H9 (cell line): ENCODE results near the gene CAMSAP2. TPM values are rescaled to one million over a fixed set of nuclear protein-coding genes. Genes with fewer than 3 reads are reported as not detected.

Experiments
- DNase-seq: peaks from one replicate; pipeline ENCODE4 v3.0.0-alpha.2; 2017
- H2AFZ ChIP-seq: one replicate; pipeline ENCODE4 v1.6.1; 2013; ENCODE audit warnings: mild to moderate bottlenecking, low read length, control low read depth, moderate library complexity
- H2AK5ac ChIP-seq: 2 replicates; pipeline ENCODE4 v1.6.1; 2013; ENCODE audit warnings: low read length, control low read depth, mixed read lengths; ENCODE audit not compliant: insufficient read length
- H2BK120ac ChIP-seq: one replicate; pipeline ENCODE4 v1.6.1; 2013; ENCODE audit warnings: low read depth, mild to moderate bottlenecking, low read length, control low read depth, inconsistent platforms; ENCODE audit not compliant: poor library complexity, severe bottlenecking
- H2BK12ac ChIP-seq: 2 replicates; pipeline ENCODE4 v1.6.1; 2013; ENCODE audit warnings: low read length, control low read depth, mixed read lengths, low read depth; ENCODE audit not compliant: insufficient read length
- H2BK15ac ChIP-seq: 2 replicates; pipeline ENCODE4 v1.6.1; 2013; ENCODE audit warnings: low read depth, low read length, control low read depth
- H2BK20ac ChIP-seq: one replicate; pipeline ENCODE4 v1.6.1; 2013; ENCODE audit warnings: low read depth, mild to moderate bottlenecking, low read length, control low read depth, inconsistent platforms; ENCODE audit not compliant: poor library complexity, severe bottlenecking
- H2BK5ac ChIP-seq: 2 replicates; pipeline ENCODE4 v1.6.1; 2013; ENCODE audit warnings: low read length, control low read depth, mixed read lengths; ENCODE audit not compliant: insufficient read length
- H3K14ac ChIP-seq: 2 replicates; pipeline ENCODE4 v1.6.1; 2013; ENCODE audit warnings: low read length, control low read depth; ENCODE audit not compliant: insufficient read depth
- H3K18ac ChIP-seq: 2 replicates; pipeline ENCODE4 v1.6.1; 2013; ENCODE audit warnings: low read depth, mild to moderate bottlenecking, mixed read lengths, low read length, control low read depth; ENCODE audit not compliant: insufficient read length
- H3K23ac ChIP-seq: 2 replicates; pipeline ENCODE4 v1.6.1; 2013; ENCODE audit warnings: low read length, control low read depth, mixed read lengths, low read depth; ENCODE audit not compliant: insufficient read length
- H3K23me2 ChIP-seq: 2 replicates; pipeline ENCODE4 v1.6.1; 2013; ENCODE audit warnings: low read depth, mild to moderate bottlenecking, mixed read lengths, low read length, control low read depth; ENCODE audit not compliant: insufficient read length, poor library complexity, severe bottlenecking
- H3K27ac ChIP-seq: 2 replicates; pipeline ENCODE4 v1.5.1; 2013; ENCODE audit warnings: low read length, control low read depth, mixed read lengths, low read depth; ENCODE audit not compliant: insufficient read length
- H3K27me3 ChIP-seq: 2 replicates; pipeline ENCODE4 v1.6.1; 2013; ENCODE audit warnings: low read length, control low read depth, inconsistent platforms; ENCODE audit not compliant: insufficient read depth
- H3K4ac ChIP-seq: 2 replicates; pipeline ENCODE4 v1.6.1; 2013; ENCODE audit warnings: low read depth, mild to moderate bottlenecking, control low read depth, inconsistent platforms, low read length, moderate library complexity
- H3K4me1 ChIP-seq: 2 replicates; pipeline ENCODE4 v1.6.1; 2013; ENCODE audit warnings: low read length, control low read depth, inconsistent platforms; ENCODE audit not compliant: insufficient read depth
- H3K4me2 ChIP-seq: 2 replicates; pipeline ENCODE4 v1.6.1; 2013; ENCODE audit warnings: low read length, control low read depth, mixed read lengths; ENCODE audit not compliant: insufficient read length, insufficient read depth
- H3K56ac ChIP-seq: 2 replicates; pipeline ENCODE4 v1.6.1; 2013; ENCODE audit warnings: low read depth, mild to moderate bottlenecking, mixed read lengths, low read length, control low read depth; ENCODE audit not compliant: insufficient read length
- H3K79me1 ChIP-seq: 2 replicates; pipeline ENCODE4 v1.6.1; 2013; ENCODE audit warnings: low read depth, mild to moderate bottlenecking, moderate library complexity, low read length, control low read depth, inconsistent platforms; ENCODE audit not compliant: insufficient read depth, poor library complexity, severe bottlenecking
- H3K79me2 ChIP-seq: 2 replicates; pipeline ENCODE4 v1.6.1; 2013; ENCODE audit warnings: low read length, control low read depth, inconsistent platforms; ENCODE audit not compliant: insufficient read depth
- H3K9ac ChIP-seq: 2 replicates; pipeline ENCODE4 v1.6.1; 2013; ENCODE audit warnings: low read length, control low read depth, mixed read lengths; ENCODE audit not compliant: insufficient read length; ENCODE audit errors: extremely low read depth
- H3K9me3 ChIP-seq: one replicate; pipeline ENCODE4 v1.6.1; 2013; ENCODE audit warnings: low read depth, low read length, inconsistent platforms; ENCODE audit not compliant: control insufficient read depth
- H3T11ph ChIP-seq: one replicate; pipeline ENCODE4 v1.6.1; 2013; ENCODE audit warnings: mild to moderate bottlenecking, low read length, control low read depth, inconsistent platforms
- H4K20me1 ChIP-seq: one replicate; pipeline ENCODE4 v1.6.1; 2013; ENCODE audit not compliant: control insufficient read depth, insufficient read length, insufficient read depth
- H4K5ac ChIP-seq: 2 replicates; pipeline ENCODE4 v1.6.1; 2013; ENCODE audit warnings: low read depth, mild to moderate bottlenecking, mixed read lengths, low read length, control low read depth; ENCODE audit not compliant: insufficient read length
- H4K8ac ChIP-seq: replicated peaks from 2 replicates; pipeline ENCODE4 v1.6.1; 2013; ENCODE audit warnings: low read length, control low read depth, mixed read lengths, low read depth; ENCODE audit not compliant: insufficient read length
- H4K91ac ChIP-seq: 2 replicates; pipeline ENCODE4 v1.6.1; 2013; ENCODE audit warnings: low read depth, mild to moderate bottlenecking, moderate library complexity, mixed read lengths, low read length, control low read depth; ENCODE audit not compliant: insufficient read length
- H3K27ac Mint-ChIP-seq, 3 experiments: 2 replicates in 2 of 3; 3 replicates in 1 of 3; pipeline ENCODE4 v1.8.0; 2020 to 2021; ENCODE audit warnings: mixed read lengths in 3 of 3, mild to moderate bottlenecking in 1 of 3, moderate library complexity in 1 of 3
- H3K27me3 Mint-ChIP-seq: 2 replicates; pipeline ENCODE4 v1.8.0; 2021; ENCODE audit warnings: low read depth, mild to moderate bottlenecking, moderate library complexity, mixed read lengths
- H3K36me3 Mint-ChIP-seq, 3 experiments: 2 replicates in 2 of 3; 3 replicates in 1 of 3; pipeline ENCODE4 v1.8.0; 2020 to 2021; ENCODE audit warnings: low read depth in 3 of 3, mixed read lengths in 3 of 3; ENCODE audit not compliant: insufficient read depth in 1 of 3
- H3K4me1 Mint-ChIP-seq, 2 experiments: 2 replicates each; pipeline ENCODE4 v1.8.0; 2020; ENCODE audit warnings: mixed read lengths in 2 of 2
- H3K4me3 Mint-ChIP-seq, 2 experiments: 2 replicates in 1 of 2; 3 replicates in 1 of 2; pipeline ENCODE4 v1.8.0; 2020 to 2021; ENCODE audit warnings: mild to moderate bottlenecking in 2 of 2, mixed read lengths in 2 of 2, moderate library complexity in 1 of 2
- H3K9me3 Mint-ChIP-seq, 2 experiments: 2 replicates in 1 of 2; 3 replicates in 1 of 2; pipeline ENCODE4 v1.8.0; 2020; ENCODE audit warnings: mild to moderate bottlenecking in 2 of 2, mixed read lengths in 2 of 2, moderate library complexity in 1 of 2
- WGBS: extraction: QIAGEN DNeasy Blood & Tissue Kit; methylation state at CpG from one replicate; pipeline ENCODE4 v1.1.7; 2013; ENCODE audit warnings: missing lambda C conversion rate, low lambda C conversion rate, mixed read lengths; ENCODE audit not compliant: insufficient read length; ENCODE audit errors: extremely low coverage; 5-methylcytosine and 5-hydroxymethylcytosine counted together
- total RNA-seq: library from RNA; stranded (reverse); gene quantifications from 2 replicates; pipeline ENCODE4 v1.2.1, GENCODE V29; 2021
- TF ChIP-seq, protein P1 (sequence below): fragments of 200-600 bp; sonication (generic); conservative IDR thresholded peaks from 3 replicates; pipeline ENCODE4 v1.8.0; 2021; ENCODE audit warnings: antibody characterized with exemption, mild to moderate bottlenecking

Gene CAMSAP2
- total RNA-seq, 1 experiment from 2014 or later: 33.7 TPM

DNA sequence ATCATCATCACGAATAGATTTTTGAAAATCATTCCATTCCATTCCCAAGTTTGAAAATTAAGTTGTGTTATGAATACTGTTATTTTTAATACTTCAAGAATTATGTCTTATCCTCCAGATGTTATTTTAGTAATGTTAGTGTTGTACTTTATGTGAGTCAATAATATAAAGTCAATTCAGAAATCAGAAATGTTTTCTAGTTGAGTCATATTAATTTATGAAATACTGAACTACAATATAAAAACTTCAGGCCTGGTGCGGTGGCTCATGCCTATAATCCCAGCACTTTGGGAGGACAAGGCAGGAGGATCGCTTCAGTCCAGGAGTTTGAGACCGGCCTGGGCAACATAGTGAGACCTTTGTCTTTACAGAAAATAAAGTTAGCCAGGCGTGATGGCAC lies 95.7 kb downstream of the CAMSAP2 start:
- Histone ChIP-seq H3K4ac (no peak overlapping the region), H4K8ac (no peak overlapping the region), H3K14ac (no peak overlapping the region), H2BK20ac (no peak overlapping the region), H4K5ac (no peak overlapping the region), H2BK120ac (no peak overlapping the region), H3K56ac (no peak overlapping the region), H4K91ac (no peak overlapping the region), H2AK5ac (no peak overlapping the region), H2BK5ac (no peak overlapping the region), H4K20me1 (no peaks in the 10 kb centered on the region), H3K27me3 (no peaks in the 10 kb centered on the region), H3K4me2 (no peak overlapping the region), H3K4me1 (no peaks in the 10 kb centered on the region), H3K79me2 (0 out of 2 replicates have a peak, but pooled peaks cover 2% of the 10 kb centered on the region), H2BK15ac (no peak overlapping the region), H3K79me1 (no peaks in the 10 kb centered on the region), H3K18ac (no peak overlapping the region), H2AFZ (no peak overlapping the region), H3K23ac (no peak overlapping the region), H3K23me2 (no peaks in the 10 kb centered on the region), H3T11ph (no peak overlapping the region), H3K27ac (no peak overlapping the region), H2BK12ac (no peak overlapping the region), H3K9me3 (no peaks in the 10 kb centered on the region), H3K9ac (no peak overlapping the region)
- H3K4me1 Mint-ChIP-seq: no peaks in the 10 kb centered on the region
- H3K9me3 Mint-ChIP-seq: peaks cover 7 to 8% of the 10 kb centered on the region in 2 experiments; a peak in 4 of 5 replicates
- H3K4me3 Mint-ChIP-seq: no peak overlapping the region
- H3K27ac Mint-ChIP-seq: no peak overlapping the region
- TF ChIP-seq, protein P1, sequence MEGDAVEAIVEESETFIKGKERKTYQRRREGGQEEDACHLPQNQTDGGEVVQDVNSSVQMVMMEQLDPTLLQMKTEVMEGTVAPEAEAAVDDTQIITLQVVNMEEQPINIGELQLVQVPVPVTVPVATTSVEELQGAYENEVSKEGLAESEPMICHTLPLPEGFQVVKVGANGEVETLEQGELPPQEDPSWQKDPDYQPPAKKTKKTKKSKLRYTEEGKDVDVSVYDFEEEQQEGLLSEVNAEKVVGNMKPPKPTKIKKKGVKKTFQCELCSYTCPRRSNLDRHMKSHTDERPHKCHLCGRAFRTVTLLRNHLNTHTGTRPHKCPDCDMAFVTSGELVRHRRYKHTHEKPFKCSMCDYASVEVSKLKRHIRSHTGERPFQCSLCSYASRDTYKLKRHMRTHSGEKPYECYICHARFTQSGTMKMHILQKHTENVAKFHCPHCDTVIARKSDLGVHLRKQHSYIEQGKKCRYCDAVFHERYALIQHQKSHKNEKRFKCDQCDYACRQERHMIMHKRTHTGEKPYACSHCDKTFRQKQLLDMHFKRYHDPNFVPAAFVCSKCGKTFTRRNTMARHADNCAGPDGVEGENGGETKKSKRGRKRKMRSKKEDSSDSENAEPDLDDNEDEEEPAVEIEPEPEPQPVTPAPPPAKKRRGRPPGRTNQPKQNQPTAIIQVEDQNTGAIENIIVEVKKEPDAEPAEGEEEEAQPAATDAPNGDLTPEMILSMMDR: no peak
- no peak for DNase-seq
- peaks cover 12 to 17% (median 16%) of the 10 kb centered on the region in 3 experiments; a peak in 6 of 7 replicates for H3K36me3 Mint-ChIP-seq
- H3K27me3 Mint-ChIP-seq: no peaks in the 10 kb centered on the region
- WGBS: no CpG with 5 or more reads among the region's 5 CpGs
